Liver (tissue), 9 donors: Measurements from ENCODE around the gene SOX13. TPM values are rescaled to one million over a fixed set of nuclear protein-coding genes. Genes with fewer than 3 reads are reported as not detected.

ENCODE experiments used
- DNase-seq: peaks from one replicate; pipeline ENCODE4 v3.0.0-alpha.2; 2017; ENCODE audit warnings: low spot score
- H3K27ac ChIP-seq, 2 donors: one replicate each; pipeline ENCODE4 v1.7.0; 2013; ENCODE audit warnings: inconsistent platforms in 2 of 2, low read length in 2 of 2, control low read depth in 1 of 2, low read depth in 1 of 2, mild to moderate bottlenecking in 1 of 2
- H3K27me3 ChIP-seq, 4 donors: one replicate each; pipeline versions ENCODE4 v1.6.1 to v1.7.0; 2013; ENCODE audit warnings: low read length in 3 of 4, inconsistent platforms in 1 of 4, mild to moderate bottlenecking in 1 of 4, moderate library complexity in 1 of 4; ENCODE audit not compliant: control insufficient read depth in 4 of 4, insufficient read depth in 4 of 4
- H3K36me3 ChIP-seq, 4 donors: one replicate each; pipeline versions ENCODE4 v1.6.1 to v1.7.0; 2013; ENCODE audit warnings: low read length in 3 of 4, mild to moderate bottlenecking in 3 of 4, low read depth in 1 of 4, moderate library complexity in 1 of 4; ENCODE audit not compliant: control insufficient read depth in 4 of 4, insufficient read depth in 3 of 4
- H3K4me1 ChIP-seq, 4 donors: one replicate each; pipeline versions ENCODE4 v1.6.1 to v1.7.0; 2013; ENCODE audit warnings: low read length in 3 of 4, mild to moderate bottlenecking in 3 of 4, moderate library complexity in 1 of 4; ENCODE audit not compliant: control insufficient read depth in 4 of 4, insufficient read depth in 4 of 4
- H3K4me3 ChIP-seq, 3 donors: one replicate each; pipeline versions ENCODE4 v1.6.1 to v1.7.0; 2013; ENCODE audit warnings: low read length in 3 of 3, control low read depth in 1 of 3, low read depth in 1 of 3, mild to moderate bottlenecking in 1 of 3
- H3K9ac ChIP-seq, 2 donors: one replicate each; pipeline ENCODE4 v1.7.0; 2013; ENCODE audit warnings: low read length in 2 of 2, mild to moderate bottlenecking in 2 of 2, moderate library complexity in 2 of 2, control low read depth in 1 of 2, low read depth in 1 of 2
- H3K9me3 ChIP-seq, 4 donors: one replicate each; pipeline versions ENCODE4 v1.6.1 to v1.7.0; 2013; ENCODE audit warnings: low read length in 3 of 4; ENCODE audit not compliant: control insufficient read depth in 4 of 4
- ATF3 ChIP-seq: IDR thresholded peaks from 2 replicates; pipeline ENCODE4 v1.6.1; 2016; ENCODE audit warnings: antibody characterized with exemption
- CTCF ChIP-seq: fragments of 150-350 bp; IDR thresholded peaks from 2 replicates; pipeline ENCODE4 v1.5.1; 2017; ENCODE audit warnings: improper control_type of control experiment, low read depth, low read length; ENCODE audit not compliant: missing input control
- EGR1 ChIP-seq, 2 donors: IDR thresholded peaks; 2 replicates each; pipeline ENCODE4 v1.6.1; 2016 to 2018; ENCODE audit warnings: antibody characterized with exemption in 2 of 2, low read depth in 2 of 2
- FOXA1 ChIP-seq: IDR thresholded peaks from 2 replicates; pipeline ENCODE4 v1.6.1; 2016; ENCODE audit warnings: antibody characterized with exemption
- FOXA2 ChIP-seq: IDR thresholded peaks from 2 replicates; pipeline ENCODE4 v1.6.1; 2016; ENCODE audit warnings: antibody characterized with exemption
- GABPA ChIP-seq, 2 donors: IDR thresholded peaks in 1 of 2; conservative IDR thresholded peaks in 1 of 2; 2 replicates each; pipeline ENCODE4 v1.6.1; 2016; ENCODE audit warnings: antibody characterized with exemption in 2 of 2, mild to moderate bottlenecking in 1 of 2, moderate library complexity in 1 of 2
- HNF4A ChIP-seq, 2 donors: conservative IDR thresholded peaks; 2 replicates each; pipeline ENCODE4 v1.6.1; 2016; ENCODE audit warnings: antibody characterized with exemption in 2 of 2, mild to moderate bottlenecking in 2 of 2
- HNF4G ChIP-seq: IDR thresholded peaks from 2 replicates; pipeline ENCODE4 v1.6.1; 2016; ENCODE audit warnings: antibody characterized with exemption
- JUND ChIP-seq, 2 donors: IDR thresholded peaks; 2 replicates each; pipeline ENCODE4 v1.6.1; 2016; ENCODE audit warnings: antibody characterized with exemption in 2 of 2
- MAX ChIP-seq: IDR thresholded peaks from 2 replicates; pipeline ENCODE4 v1.6.1; 2016; ENCODE audit warnings: antibody characterized with exemption
- NR2F2 ChIP-seq: IDR thresholded peaks from 2 replicates; pipeline ENCODE4 v1.6.1; 2016; ENCODE audit warnings: antibody characterized with exemption
- RAD21 ChIP-seq, 2 donors: IDR thresholded peaks; 2 replicates each; pipeline ENCODE4 v1.6.1; 2016; ENCODE audit warnings: antibody characterized with exemption in 2 of 2, mild to moderate bottlenecking in 2 of 2
- REST ChIP-seq: IDR thresholded peaks from 2 replicates; pipeline ENCODE4 v1.6.1; 2016; ENCODE audit warnings: antibody characterized with exemption, mild to moderate bottlenecking
- RXRA ChIP-seq, 2 donors: IDR thresholded peaks; 2 replicates each; pipeline ENCODE4 v1.6.1; 2017 to 2018; ENCODE audit warnings: antibody characterized with exemption in 2 of 2, mild to moderate bottlenecking in 1 of 2
- SP1 ChIP-seq: IDR thresholded peaks from 2 replicates; pipeline ENCODE4 v1.6.1; 2018; ENCODE audit warnings: antibody characterized with exemption, mild to moderate bottlenecking
- TAF1 ChIP-seq: conservative IDR thresholded peaks from 2 replicates; pipeline ENCODE4 v1.6.1; 2016; ENCODE audit warnings: antibody characterized with exemption, mild to moderate bottlenecking
- YY1 ChIP-seq: IDR thresholded peaks from 2 replicates; pipeline ENCODE4 v1.6.1; 2016; ENCODE audit warnings: antibody characterized with exemption, mild to moderate bottlenecking
- WGBS: extraction: QIAGEN DNeasy Blood & Tissue Kit; methylation state at CpG from one replicate; pipeline ENCODE4 v1.1.7; 2013; 5-methylcytosine and 5-hydroxymethylcytosine counted together
- polyA plus RNA-seq, 2 donors: library from polyadenylated mRNA; stranded (reverse) in 1 of 2; unstranded in 1 of 2; fragments of 200-250 nt in 1 of 2; fragments of >200 nt in 1 of 2; fragmentation: Nextera tagmentation in 1 of 2; extraction: Ambion mirVana in 1 of 2; gene quantifications; one replicate each; pipeline versions ENCODE4 v1.2.1 to v1.2.3, GENCODE V29; 2013 to 2015
- total RNA-seq, 2 donors: library from RNA; depleted of rRNA; stranded (reverse); fragments of >200 nt; gene quantifications; one replicate each; pipeline ENCODE4 v1.2.3, GENCODE V29; 2014
- donor health status: healthy.
- donor health status: healthy.
- donor health status: healthy.
- donor health status: healthy.
- donor health status: healthy.

SOX13 gene
- total and polyA plus RNA-seq, 4 donors: 7.8 to 15.5 (median 8.7) TPM

- DNase-seq: no peak
- Histone ChIP-seq H3K9ac (no peak overlapping the region), H3K4me1 (peaks cover 0 to 9% (median under 1%) of the 10 kb centered on the region in 4 donors), H3K9me3 (no peaks in the 10 kb centered on the region), H3K4me3 (no peak overlapping the region), H3K27me3 (no peaks in the 10 kb centered on the region), H3K36me3 (no peaks in the 10 kb centered on the region), H3K27ac (no peak overlapping the region)
- TF ChIP-seq RXRA (IDR thresholded peaks at IDR 0.05): no peak
- no peak for TF ChIP-seq FOXA2
- TF ChIP-seq YY1: no peak
- no peak for TF ChIP-seq REST
- TF ChIP-seq ATF3: no peak
- no peak for TF ChIP-seq JUND (IDR thresholded peaks at IDR 0.05)
- no peak for TF ChIP-seq RAD21 (IDR thresholded peaks at IDR 0.05)
- no peak for TF ChIP-seq FOXA1
- TF ChIP-seq SP1: no peak
- TF ChIP-seq HNF4G: no peak
- TF ChIP-seq CTCF: no peak
- TF ChIP-seq HNF4A (conservative IDR thresholded peaks at IDR 0.05): no peak
- no peak for TF ChIP-seq NR2F2
- TF ChIP-seq MAX: no peak
- TF ChIP-seq EGR1 (IDR thresholded peaks at IDR 0.05; ENCODE audit: low read depth in 2 of 2): no peak
- no peak for TF ChIP-seq TAF1
- no peak for TF ChIP-seq GABPA (IDR thresholded peaks at IDR 0.05 in 1 of 2, conservative IDR thresholded peaks at IDR 0.05 in 1 of 2)
- WGBS: 93% methylated on average over 2 of the region's 2 CpGs
Measured at GRCh38 chr1:204062106-204062505, 10.8 kb upstream of the SOX13 start.

GRCh38 chr1:204065174-204065985 lies 7.5 kb upstream of the SOX13 start:
- Histone ChIP-seq H3K4me3 (no peak overlapping the region), H3K4me1 (peaks cover 0 to 4% (median under 1%) of the 10 kb centered on the region in 4 donors), H3K36me3 (no peaks in the 10 kb centered on the region), H3K9me3 (no peaks in the 10 kb centered on the region), H3K27ac (no peak overlapping the region), H3K27me3 (no peaks in the 10 kb centered on the region), H3K9ac (no peak overlapping the region)
- peak in 1 of 2 donors; percentile 21 for TF ChIP-seq RAD21 (IDR thresholded peaks at IDR 0.05)
- no peak for TF ChIP-seq NR2F2
- WGBS: 74% methylated on average over 8 of the region's 8 CpGs
- no peak for DNase-seq
